T-cell (primary cell): ENCODE measurements around the gene HOXD4. TPM values are rescaled to one million over a fixed set of nuclear protein-coding genes. Genes with fewer than 3 reads are reported as not detected.

Source experiments
- ATAC-seq, 4 experiments: fragments of 200-7000 bp in 3 of 4; fragments of 150-1000 bp in 1 of 4; cut with Tn5 transposase; replicated peaks in 1 of 4; 1 replicate in 3 of 4; 2 replicates in 1 of 4; pipeline ENCODE4 v1.10.0; 2021; ENCODE audit warnings: moderate library complexity in 3 of 4, mild to moderate bottlenecking in 2 of 4, moderate number of reproducible peaks in 1 of 4
- CTCF ChIA-PET, 2 donors: fragments of 300-600 bp; sonication (Branson Sonifier 250); formaldehyde crosslinking; loops; one replicate each; lab custom pipeline; 2022; ENCODE audit warnings: antibody characterized with exemption in 2 of 2; lab: Charles Lee
- POLR2A ChIA-PET, 2 donors: fragments of 300-600 bp; sonication (Branson Sonifier 250); formaldehyde crosslinking; loops; one replicate each; lab custom pipeline; 2022; ENCODE audit warnings: antibody characterized with exemption in 2 of 2; lab: Charles Lee
- DNase-seq, 35 experiments: peaks; one replicate each; pipeline versions ENCODE4 v3.0.0 to v3.0.0-alpha.2; 2013 to 2023
- H3K27ac ChIP-seq: one replicate; pipeline ENCODE4 v1.5.1; 2013; ENCODE audit warnings: low read length
- H3K27me3 ChIP-seq, 2 experiments: replicated peaks in 1 of 2; 1 replicate in 1 of 2; 2 replicates in 1 of 2; pipeline versions ENCODE4 v1.6.1 to v1.7.0; 2013; ENCODE audit warnings: low read length in 1 of 2, mixed read lengths in 1 of 2; ENCODE audit not compliant: control insufficient read depth in 2 of 2, insufficient read depth in 2 of 2; ENCODE audit errors: extremely low read depth in 1 of 2
- H3K36me3 ChIP-seq, 2 donors: 1 replicate in 1 of 2; 2 replicates in 1 of 2; pipeline versions ENCODE4 v1.6.1 to v1.7.0; 2013; ENCODE audit warnings: low read length in 1 of 2; ENCODE audit not compliant: control insufficient read depth in 2 of 2, insufficient read depth in 1 of 2; ENCODE audit errors: extremely low read depth in 1 of 2
- H3K4me1 ChIP-seq, 2 experiments: 1 replicate in 1 of 2; 2 replicates in 1 of 2; pipeline versions ENCODE4 v1.6.1 to v1.7.0; 2013; ENCODE audit warnings: low read length in 2 of 2, mixed read lengths in 1 of 2; ENCODE audit not compliant: insufficient read depth in 2 of 2, control insufficient read depth in 1 of 2; ENCODE audit errors: extremely low read depth in 1 of 2
- H3K4me3 ChIP-seq, 2 donors: 1 replicate in 1 of 2; 2 replicates in 1 of 2; pipeline versions ENCODE4 v1.5.1 to v1.7.0; 2013; ENCODE audit warnings: mild to moderate bottlenecking in 2 of 2, low read length in 1 of 2, moderate library complexity in 1 of 2; ENCODE audit not compliant: control insufficient read depth in 1 of 2; ENCODE audit errors: extremely low read depth in 1 of 2
- H3K9me3 ChIP-seq: 2 replicates; pipeline ENCODE4 v1.7.0; 2013
- H3K27ac Mint-ChIP-seq, 2 donors: one replicate each; pipeline ENCODE4 v1.8.0; 2020 to 2021; ENCODE audit warnings: mild to moderate bottlenecking in 2 of 2, mixed read lengths in 2 of 2
- H3K27me3 Mint-ChIP-seq, 2 donors: one replicate each; pipeline ENCODE4 v1.8.0; 2021 to 2022; ENCODE audit warnings: mixed read lengths in 2 of 2
- H3K36me3 Mint-ChIP-seq: one replicate; pipeline ENCODE4 v1.8.0; 2021; ENCODE audit warnings: mixed read lengths
- H3K4me1 Mint-ChIP-seq, 3 donors: one replicate each; pipeline ENCODE4 v1.8.0; 2020 to 2022; ENCODE audit warnings: mixed read lengths in 3 of 3, mild to moderate bottlenecking in 1 of 3
- H3K4me3 Mint-ChIP-seq, 3 donors: one replicate each; pipeline ENCODE4 v1.8.0; 2020 to 2022; ENCODE audit warnings: mild to moderate bottlenecking in 3 of 3, mixed read lengths in 3 of 3, moderate library complexity in 3 of 3
- H3K9me3 Mint-ChIP-seq, 3 donors: one replicate each; pipeline ENCODE4 v1.8.0; 2020 to 2022; ENCODE audit warnings: mixed read lengths in 3 of 3
- WGBS: methylation state at CpG from one replicate; pipeline ENCODE4 v1.1.5; 2013; ENCODE audit warnings: missing lambda C conversion rate; ENCODE audit not compliant: insufficient coverage; 5-methylcytosine and 5-hydroxymethylcytosine counted together
- total RNA-seq, 35 experiments: library from RNA in 6 of 35; stranded (reverse) in 6 of 35; fragments of 120-200 nt in 1 of 35; gene quantifications; one replicate each; pipeline versions ENCODE4 v1.2.1 to v1.2.4 and lab custom pipeline; 2013 to 2026

The HOXD4 gene
- total RNA-seq, 5 donors from 2014 or later (not counting 1 experiment from before 2014, with no cell fraction given), result not detected

DNA sequence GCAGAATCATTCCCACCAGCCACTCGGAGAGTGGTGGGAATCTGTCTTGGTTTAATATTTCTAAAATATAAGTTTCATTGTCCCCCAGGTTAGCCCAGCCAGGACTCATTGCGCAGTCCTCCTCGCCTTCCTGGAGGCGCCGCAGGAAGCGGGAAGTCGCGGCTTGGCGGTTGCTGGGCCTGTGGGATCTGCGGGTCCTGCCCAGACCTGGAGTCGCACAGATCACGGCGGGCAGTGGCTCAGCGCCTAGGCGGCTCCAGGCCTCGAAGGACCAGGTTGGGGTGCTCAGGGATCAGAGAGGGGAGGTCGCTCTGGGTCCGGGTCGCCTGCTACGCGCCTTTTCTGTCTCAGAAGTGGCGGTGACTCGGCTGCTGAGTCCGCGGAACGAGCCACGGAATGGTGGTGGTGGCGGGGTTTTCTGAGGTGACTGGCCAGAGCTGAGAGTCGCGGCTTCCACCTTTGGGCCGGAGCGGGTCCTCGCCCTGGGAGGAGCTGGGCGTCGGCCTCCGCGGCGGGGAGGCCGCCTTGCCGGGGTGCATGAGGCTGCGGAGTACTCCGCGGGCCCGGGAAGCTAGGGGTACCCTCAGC is 8.4 kb downstream of the HOXD4 start:
- peaks cover 62 to 84% of the 10 kb centered on the region in 2 donors for H3K27me3 Mint-ChIP-seq
- peaks cover 27 to 89% of the 10 kb centered on the region in 2 experiments for H3K27me3 ChIP-seq
- H3K36me3 Mint-ChIP-seq, result no peaks in the 10 kb centered on the region
- no peaks in the 10 kb centered on the region for H3K9me3 ChIP-seq
- peaks cover 19 to 24% (median 22%) of the 10 kb centered on the region in 3 donors for H3K4me1 Mint-ChIP-seq
- ChIA-PET POLR2A (interaction anchor here (0.5 to 0.6 kb wide), 3 partner anchors 48 to 366 kb away, joined by 3 to 11 read pairs (median 4); no protein-coding TSS in a partner anchor), CTCF (interaction anchor here in 1 of 2 donors (0.9 kb wide), 1 partner anchor 33 kb away, joined by 3 read pairs; no protein-coding TSS in a partner anchor)
- H3K4me3 ChIP-seq, result no peak overlapping the region
- H3K27ac Mint-ChIP-seq, result no peak overlapping the region
- H3K36me3 ChIP-seq, result no peaks in the 10 kb centered on the region
- DNase-seq (no peak), ATAC-seq (no peak)
- peak overlapping the region in 1 of 3 donors; percentile 36 for H3K4me3 Mint-ChIP-seq
- H3K4me1 ChIP-seq, result peaks cover 2 to 28% of the 10 kb centered on the region in 2 experiments
- no peak overlapping the region for H3K27ac ChIP-seq
- 8% methylated on average over 43 of the region's 44 CpGs for WGBS
- peaks cover 0 to 5% (median 4%) of the 10 kb centered on the region in 3 donors for H3K9me3 Mint-ChIP-seq

DNA sequence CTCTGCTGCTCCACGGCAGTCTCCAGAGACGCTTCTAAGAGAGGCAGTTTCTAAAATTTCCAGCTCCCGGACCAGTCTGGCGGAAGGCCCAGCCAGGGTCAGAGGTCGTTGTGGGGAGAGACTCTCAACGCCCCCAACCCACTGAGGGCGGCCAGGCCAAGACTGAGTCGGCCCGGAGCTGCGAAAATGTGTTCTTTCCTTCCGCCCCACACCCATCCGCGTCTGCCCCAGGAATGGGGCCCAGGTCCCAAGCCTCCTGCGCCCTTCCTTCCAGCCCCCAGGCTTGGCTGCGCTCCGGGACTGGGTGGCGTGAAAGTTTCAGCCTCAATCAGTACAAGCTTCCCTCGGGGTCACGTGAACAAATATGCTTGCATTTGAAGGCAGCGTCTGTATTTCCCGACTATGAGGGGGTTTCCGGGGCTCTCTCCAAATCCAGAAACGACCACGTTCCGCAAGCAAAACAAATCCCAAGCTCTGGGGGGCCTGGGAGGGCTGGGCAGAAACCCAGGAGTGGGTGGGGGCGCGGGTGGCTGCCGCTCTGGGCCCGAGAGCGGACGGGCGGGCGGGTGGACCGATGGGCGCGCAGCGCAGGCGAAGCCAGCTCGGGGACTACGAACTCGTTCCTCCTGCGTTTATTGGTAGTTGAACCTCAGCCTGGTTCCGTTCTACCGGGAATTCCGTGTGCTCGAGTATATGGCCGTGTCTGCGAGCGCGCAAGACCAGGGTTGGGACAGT is 9.1 kb downstream of the HOXD4 start:
- WGBS, result 14% methylated on average over 44 of the region's 50 CpGs
- Histone ChIP-seq H3K4me1 (peaks cover 2 to 34% of the 10 kb centered on the region in 2 experiments), H3K9me3 (no peaks in the 10 kb centered on the region), H3K36me3 (no peaks in the 10 kb centered on the region), H3K4me3 (no peak overlapping the region), H3K27ac (no peak overlapping the region), H3K27me3 (peaks cover 30 to 94% of the 10 kb centered on the region in 2 experiments)
- ChIA-PET POLR2A (interaction anchor here (0.5 to 0.6 kb wide), 5 partner anchors 9 to 365 kb away, joined by 3 to 11 read pairs (median 6); partner anchors contain the start of gene HOXD4 (in 1 of the 2)), CTCF (interaction anchor here in 1 of 2 donors (0.9 kb wide), 1 partner anchor 33 kb away, joined by 3 read pairs; no protein-coding TSS in a partner anchor)
- Mint-ChIP-seq H3K9me3 (peaks cover 0 to 5% (median 4%) of the 10 kb centered on the region in 3 donors), H3K4me3 (peak overlapping the region in 1 of 3 donors; percentile 15), H3K4me1 (peaks cover 19 to 27% (median 22%) of the 10 kb centered on the region in 3 donors), H3K27me3 (peaks cover 60 to 84% of the 10 kb centered on the region in 2 donors), H3K27ac (no peak overlapping the region), H3K36me3 (no peaks in the 10 kb centered on the region)
- DNase-seq, result no peak
- ATAC-seq, result no peak

DNA sequence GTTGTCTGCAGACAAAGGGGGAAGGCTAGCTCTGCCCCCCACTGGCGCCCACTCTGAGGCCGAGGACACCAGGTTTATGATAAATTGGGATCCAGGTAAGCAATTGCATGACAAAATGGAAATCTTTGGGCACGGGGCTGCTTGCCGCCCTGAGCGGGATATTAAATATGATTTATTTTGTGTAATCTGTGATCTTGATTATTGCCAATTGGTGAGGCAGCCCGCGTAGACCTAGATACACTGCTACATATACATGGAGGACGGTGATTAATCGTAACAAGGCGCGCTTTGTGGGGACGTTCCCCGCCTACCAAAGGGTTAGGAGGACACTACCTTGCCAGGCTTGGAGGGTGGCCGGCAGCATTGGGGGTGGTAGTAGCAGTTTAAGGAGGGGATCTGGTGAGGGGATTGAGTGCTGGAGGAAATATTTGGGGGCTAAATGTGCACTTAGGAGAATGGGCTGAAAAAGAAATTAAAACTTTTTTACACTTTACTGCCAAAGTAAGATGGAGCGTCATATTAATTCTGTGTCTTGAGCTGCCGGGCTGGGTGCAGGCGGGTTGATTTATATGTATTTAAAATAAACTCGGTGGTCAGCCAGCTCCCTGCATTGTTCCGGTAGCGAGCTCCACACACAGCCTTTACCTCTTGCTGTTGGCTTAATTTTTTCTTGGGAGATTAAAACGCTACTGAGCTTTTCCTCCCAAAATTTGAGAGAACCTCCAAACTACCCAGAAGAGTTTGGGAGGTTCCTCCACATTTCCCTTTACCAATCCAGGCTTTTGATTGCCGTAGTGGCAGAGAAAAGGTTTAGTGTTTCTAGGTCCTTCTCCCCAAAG is 9.9 kb downstream of the HOXD4 start:
- H3K27ac Mint-ChIP-seq, result no peak overlapping the region
- H3K36me3 Mint-ChIP-seq, result no peaks in the 10 kb centered on the region
- Histone ChIP-seq H3K9me3 (no peaks in the 10 kb centered on the region), H3K27ac (no peak overlapping the region), H3K36me3 (no peaks in the 10 kb centered on the region), H3K4me3 (no peak overlapping the region), H3K4me1 (peaks cover 2 to 36% of the 10 kb centered on the region in 2 experiments), H3K27me3 (peaks cover 28 to 92% of the 10 kb centered on the region in 2 experiments)
- no peak for ATAC-seq
- peaks cover 0 to 5% (median 4%) of the 10 kb centered on the region in 3 donors for H3K9me3 Mint-ChIP-seq
- peaks cover 60 to 86% of the 10 kb centered on the region in 2 donors for H3K27me3 Mint-ChIP-seq
- peaks cover 19 to 27% (median 22%) of the 10 kb centered on the region in 3 donors for H3K4me1 Mint-ChIP-seq
- 25% methylated on average over 14 of the region's 22 CpGs for WGBS
- no peak for DNase-seq
- peak overlapping the region in 1 of 3 donors; percentile 15 for H3K4me3 Mint-ChIP-seq
- ChIA-PET CTCF (interaction anchor here in 1 of 2 donors (1.6 kb wide), 1 partner anchor 34 kb away, joined by 4 read pairs; no protein-coding TSS in a partner anchor), POLR2A (interaction anchor here (0.5 to 0.6 kb wide), 2 partner anchors 11 to 77 kb away, joined by 3 to 6 read pairs; no protein-coding TSS in a partner anchor)

GRCh38 chr2:176161825-176162626 is 10.7 kb downstream of the HOXD4 start:
- Histone ChIP-seq H3K4me1 (peaks cover 2 to 36% of the 10 kb centered on the region in 2 experiments), H3K36me3 (no peaks in the 10 kb centered on the region), H3K27ac (no peak overlapping the region), H3K9me3 (no peaks in the 10 kb centered on the region), H3K27me3 (peaks cover 31 to 84% of the 10 kb centered on the region in 2 experiments), H3K4me3 (no peak overlapping the region)
- DNase-seq, result no peak
- ChIA-PET POLR2A (no interaction called here), CTCF (interaction anchor here (0.7 to 1.6 kb wide), 2 partner anchors 34 to 890 kb away, joined by 3 to 4 read pairs; no protein-coding TSS in a partner anchor)
- 10% methylated on average over 15 of the region's 22 CpGs for WGBS
- no peak overlapping the region for H3K27ac Mint-ChIP-seq
- H3K4me1 Mint-ChIP-seq, result peaks cover 16 to 27% (median 22%) of the 10 kb centered on the region in 3 donors
- H3K27me3 Mint-ChIP-seq, result peaks cover 64 to 85% of the 10 kb centered on the region in 2 donors
- no peaks in the 10 kb centered on the region for H3K36me3 Mint-ChIP-seq
- H3K9me3 Mint-ChIP-seq, result peaks cover 0 to 5% (median 4%) of the 10 kb centered on the region in 3 donors
- no peak for ATAC-seq
- no peak overlapping the region for H3K4me3 Mint-ChIP-seq

DNA sequence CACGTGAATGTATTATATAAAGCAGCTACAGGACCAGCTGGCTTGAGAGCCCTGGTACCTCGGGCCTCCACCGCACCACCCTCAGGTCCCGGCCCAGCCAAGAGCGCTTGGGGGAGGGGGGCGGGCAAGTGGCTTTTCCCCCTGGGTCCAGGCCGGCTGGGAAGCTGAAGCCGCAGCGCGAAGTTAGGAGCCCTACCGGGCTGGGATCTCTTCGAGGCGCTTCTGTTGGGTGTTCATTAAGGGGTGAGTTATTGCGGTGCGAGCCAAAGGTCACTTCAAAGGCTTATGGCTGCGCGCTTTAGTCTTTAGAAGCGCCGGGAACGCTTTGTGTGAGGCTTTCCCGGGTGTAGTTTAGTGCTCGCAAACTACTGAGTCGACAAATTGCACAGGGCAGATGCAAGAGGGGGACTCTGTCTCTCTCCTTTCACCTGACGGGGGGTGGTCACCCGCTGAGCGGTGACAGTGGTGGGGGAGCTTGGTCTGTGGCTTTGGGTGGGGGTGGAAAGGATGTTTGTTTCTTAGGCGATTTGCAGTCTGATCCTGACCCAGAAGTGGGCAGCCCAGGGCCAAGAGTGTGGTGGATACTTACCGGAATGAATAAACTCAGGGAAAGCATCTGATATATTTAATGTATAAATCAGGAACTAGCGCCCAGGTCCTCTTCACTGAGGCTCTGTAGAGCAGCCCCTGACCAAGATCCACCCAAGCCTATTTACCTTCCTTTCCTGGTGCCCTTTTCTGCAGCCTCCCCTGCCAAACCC is 11.7 kb downstream of the HOXD4 start:
- CTCF ChIA-PET, result interaction anchor here (0.6 to 1.6 kb wide), 2 partner anchors 24 to 35 kb away, joined by 3 to 4 read pairs; no protein-coding TSS in a partner anchor
- no peaks in the 10 kb centered on the region for H3K9me3 ChIP-seq
- Mint-ChIP-seq H3K9me3 (peaks cover 0 to 5% (median 4%) of the 10 kb centered on the region in 3 donors), H3K4me3 (no peak overlapping the region), H3K27me3 (peaks cover 66 to 88% of the 10 kb centered on the region in 2 donors), H3K27ac (no peak overlapping the region), H3K4me1 (peaks cover 9 to 20% (median 16%) of the 10 kb centered on the region in 3 donors), H3K36me3 (no peaks in the 10 kb centered on the region)
- peaks cover 0 to 28% of the 10 kb centered on the region in 2 experiments for H3K4me1 ChIP-seq
- ATAC-seq (no peak), DNase-seq (no peak)
- WGBS, result 9% methylated on average over 21 of the region's 29 CpGs
- H3K27ac ChIP-seq, result no peak overlapping the region
- H3K36me3 ChIP-seq, result no peaks in the 10 kb centered on the region
- POLR2A ChIA-PET, result no interaction called here
- H3K27me3 ChIP-seq, result peaks cover 38 to 75% of the 10 kb centered on the region in 2 experiments
- peak overlapping the region in 1 of 2 donors; percentile 17 for H3K4me3 ChIP-seq
